ENCODE data around the gene SH3RF3.

The SH3RF3 gene

DNA sequence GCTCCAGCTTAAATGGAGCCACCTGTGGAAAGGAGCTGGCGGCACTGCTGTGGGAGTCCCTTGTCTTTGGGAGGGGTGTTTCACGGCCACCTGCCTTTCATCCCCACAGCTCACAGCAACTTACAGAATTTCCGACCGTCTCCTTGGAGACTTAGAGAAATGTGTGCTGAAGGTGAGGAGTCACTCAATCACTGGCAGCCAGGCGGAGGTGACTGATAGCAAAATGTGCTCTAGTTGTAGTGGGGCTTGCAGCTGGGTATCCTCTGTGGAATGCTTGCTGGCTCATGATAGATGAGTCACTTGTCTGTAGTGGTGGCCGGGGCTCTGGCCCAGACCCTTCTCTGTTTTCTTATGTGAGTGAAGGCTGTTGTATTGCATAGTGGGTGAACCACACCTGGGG lies 110.7 kb downstream of the SH3RF3 start:
- DNase-seq (ENCODE audit: low read depth in 2 of 2): no peak

GRCh38 chr2:109242210-109242653 lies 113.2 kb downstream of the SH3RF3 start:
- DNase-seq (ENCODE audit: low read depth in 2 of 2): no peak

- DNase-seq (ENCODE audit: low read depth in 2 of 2): no peak
These were observed 113.8 kb downstream of the SH3RF3 start for GRCh38 chr2:109242654-109243331.

GRCh38 chr2:109243526-109244303 lies 114.7 kb downstream of the SH3RF3 start:
- no peak for DNase-seq (ENCODE audit: low read depth in 2 of 2)

DNA sequence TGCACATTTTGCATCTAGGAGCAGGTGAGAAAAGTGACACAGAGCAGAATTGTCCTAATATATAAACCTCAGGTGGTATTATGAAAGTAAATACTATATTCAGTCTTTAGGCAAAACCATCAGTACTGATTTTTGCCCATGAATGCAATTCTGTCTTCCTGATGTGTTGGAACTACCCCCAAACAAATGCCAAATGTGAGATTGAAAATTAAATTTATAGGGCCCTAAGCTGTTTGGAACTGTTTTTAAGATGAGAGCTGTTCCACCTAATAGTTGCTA lies 115.2 kb downstream of the SH3RF3 start:
- DNase-seq (ENCODE audit: low read depth in 2 of 2): no peak

DNA sequence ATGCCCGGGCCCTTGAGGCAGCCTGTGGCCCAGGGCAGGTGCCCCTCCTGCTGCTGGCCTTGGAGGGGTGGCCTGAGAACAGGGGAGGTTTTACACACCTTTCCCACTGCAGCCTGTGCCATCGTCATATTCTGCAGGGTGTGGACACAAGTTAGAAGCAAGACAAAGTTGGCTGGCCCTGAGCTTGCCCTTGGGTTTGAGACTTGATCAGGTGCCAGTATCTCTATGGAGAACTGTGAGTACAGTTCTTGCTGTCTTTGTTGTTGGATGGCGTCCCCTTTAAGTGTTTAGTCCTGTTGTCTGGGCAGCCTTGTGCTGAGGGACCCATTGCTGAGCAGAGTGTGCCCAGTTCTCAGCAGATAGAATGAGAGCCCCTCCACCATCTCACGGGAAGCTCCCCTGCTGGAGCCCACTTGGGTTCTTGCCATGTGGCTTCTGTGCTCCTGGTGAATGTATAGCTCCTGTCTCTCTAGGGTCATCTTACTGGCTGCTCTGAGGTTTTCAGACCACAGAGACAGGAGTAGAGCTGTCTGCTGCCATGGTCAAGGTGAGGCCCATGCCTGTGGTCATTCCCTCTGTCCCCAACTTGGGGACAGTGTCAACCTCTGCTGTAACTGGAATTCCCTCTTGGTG lies 115.9 kb downstream of the SH3RF3 start:
- no peak for DNase-seq (ENCODE audit: low read depth in 2 of 2)

GRCh38 chr2:109246176-109246575 lies 117.2 kb downstream of the SH3RF3 start:
- no peak for DNase-seq (ENCODE audit: low read depth in 2 of 2)

GRCh38 chr2:109246616-109247015 lies 117.6 kb downstream of the SH3RF3 start:
- no peak for DNase-seq (ENCODE audit: low read depth in 2 of 2)

DNA sequence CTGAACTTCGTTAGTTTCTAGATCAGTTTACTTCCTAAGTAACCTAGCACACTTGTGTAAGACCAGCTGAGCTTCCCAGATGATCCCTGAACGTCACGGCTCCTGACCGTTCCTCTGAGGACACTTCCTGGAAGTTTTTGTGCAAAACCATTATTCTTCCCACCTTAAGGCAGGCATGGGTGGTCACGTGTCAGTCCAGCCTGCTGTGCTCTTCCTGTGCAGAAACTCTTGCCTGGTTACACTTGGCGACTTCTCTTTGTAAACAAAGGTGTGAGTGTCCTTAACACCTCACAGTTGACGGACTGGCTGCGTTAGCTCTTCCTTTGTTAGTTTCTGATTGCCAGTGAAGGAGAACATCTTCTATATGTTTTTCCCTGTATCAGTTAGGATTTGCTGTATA lies 118.3 kb downstream of the SH3RF3 start:
- DNase-seq (ENCODE audit: low read depth in 2 of 2): no peak

- DNase-seq (ENCODE audit: low read depth in 2 of 2): no peak
These were observed 118.8 kb downstream of the SH3RF3 start for GRCh38 chr2:109247812-109248211.

GRCh38 chr2:109248590-109248989 lies 119.6 kb downstream of the SH3RF3 start:
- DNase-seq (ENCODE audit: low read depth in 2 of 2): no peak

GRCh38 chr2:109253217-109253616 lies 124.2 kb downstream of the SH3RF3 start:
- DNase-seq (ENCODE audit: low read depth in 2 of 2): no peak

DNA sequence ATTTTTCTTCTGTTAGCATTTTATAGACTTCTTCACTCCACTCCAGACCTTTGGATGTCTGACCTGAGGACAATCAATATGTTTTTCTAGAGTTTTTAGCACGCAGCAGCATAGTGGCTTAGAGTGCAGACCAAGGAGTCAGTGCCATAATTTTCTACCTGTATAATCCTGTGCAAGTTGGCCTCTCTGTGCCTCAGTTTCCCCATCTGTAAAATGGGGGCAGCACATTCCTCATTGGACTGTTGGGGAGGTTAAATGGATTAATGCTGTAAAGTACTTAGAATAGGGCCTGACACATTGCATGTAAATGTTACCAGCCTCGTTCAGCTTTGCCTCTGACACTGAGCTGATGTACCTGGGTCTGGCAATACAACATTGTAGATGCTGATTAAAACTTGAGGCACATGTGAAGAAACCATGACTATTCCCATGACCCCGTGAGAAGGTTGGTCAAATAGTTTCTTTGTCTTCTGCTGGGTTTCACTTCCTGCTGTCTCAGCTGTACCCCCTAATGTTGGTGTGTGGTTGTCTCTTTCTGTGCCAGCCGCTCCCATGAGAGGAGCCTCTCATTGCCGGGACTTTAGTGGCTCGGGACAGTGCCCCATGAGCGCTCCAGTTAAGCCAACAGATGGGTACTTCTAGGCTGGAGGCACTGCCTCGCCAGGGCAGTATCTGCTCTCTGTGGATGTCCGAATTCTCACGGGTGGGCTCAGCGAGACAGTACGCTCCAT lies 125.3 kb downstream of the SH3RF3 start:
- DNase-seq (ENCODE audit: low read depth in 2 of 2): no peak

DNA sequence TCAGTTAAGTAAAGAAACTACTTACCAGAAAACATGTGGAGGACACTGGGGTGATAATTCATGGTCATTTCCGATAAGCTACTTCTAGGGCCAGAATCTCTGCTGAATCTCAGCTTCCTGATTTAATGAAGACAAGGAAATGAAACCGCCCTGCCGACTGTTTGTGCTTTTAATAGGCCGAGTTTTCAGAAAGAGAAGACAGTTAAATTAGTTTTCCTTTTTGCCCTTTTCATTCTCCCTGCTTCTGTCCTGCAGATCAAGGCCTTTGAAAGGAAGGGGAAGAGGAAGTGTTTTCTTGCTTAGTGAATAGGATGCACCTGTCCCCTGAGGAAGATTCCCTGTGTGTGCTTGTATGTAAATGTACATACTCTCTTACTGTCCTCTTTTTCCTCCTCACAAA lies 126.6 kb downstream of the SH3RF3 start:
- no peak for DNase-seq (ENCODE audit: low read depth in 2 of 2)

GRCh38 chr2:109256111-109256510 lies 127.1 kb downstream of the SH3RF3 start:
- no peak for DNase-seq (ENCODE audit: low read depth in 2 of 2)

DNA sequence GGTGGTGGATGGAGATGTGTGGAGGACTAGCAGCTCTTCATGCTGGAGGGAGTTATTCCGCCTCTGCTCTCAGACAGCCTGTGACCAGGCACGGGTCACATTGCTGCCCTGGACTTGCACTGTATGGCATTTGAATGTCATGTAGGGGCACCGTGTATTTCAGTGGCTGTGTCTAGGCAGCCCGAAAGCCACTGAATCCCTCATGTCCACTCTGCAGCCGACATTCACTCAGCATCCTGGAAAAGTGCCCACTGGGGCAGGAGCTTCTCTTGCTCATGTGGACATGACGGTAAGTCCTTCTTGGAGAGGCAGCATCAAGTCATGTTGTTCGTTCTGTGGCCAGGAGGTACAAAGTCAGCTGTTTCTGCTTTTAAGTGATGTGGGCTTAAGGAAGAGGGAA lies 127.9 kb downstream of the SH3RF3 start:
- no peak for DNase-seq (ENCODE audit: low read depth in 2 of 2)

DNA sequence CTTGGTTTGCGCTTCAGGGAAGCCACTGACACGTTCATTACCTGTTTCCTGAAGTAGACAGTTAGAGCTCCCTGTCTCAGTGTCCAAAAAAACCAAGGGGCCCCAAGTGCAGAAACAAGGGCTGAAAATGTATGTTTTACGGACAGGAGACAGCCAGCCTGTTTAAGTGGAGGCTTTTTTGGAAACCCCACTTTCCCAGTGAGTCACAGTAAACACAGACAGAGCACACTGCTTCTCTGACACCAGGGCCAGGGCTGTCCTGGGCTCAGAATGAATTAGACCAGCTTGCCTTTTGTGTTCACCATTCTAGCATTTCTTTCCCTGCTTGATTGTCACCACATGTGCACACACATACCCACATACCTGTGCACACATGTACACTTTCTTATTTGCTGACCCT lies 128.6 kb downstream of the SH3RF3 start:
- DNase-seq (ENCODE audit: low read depth in 2 of 2): no peak

DNA sequence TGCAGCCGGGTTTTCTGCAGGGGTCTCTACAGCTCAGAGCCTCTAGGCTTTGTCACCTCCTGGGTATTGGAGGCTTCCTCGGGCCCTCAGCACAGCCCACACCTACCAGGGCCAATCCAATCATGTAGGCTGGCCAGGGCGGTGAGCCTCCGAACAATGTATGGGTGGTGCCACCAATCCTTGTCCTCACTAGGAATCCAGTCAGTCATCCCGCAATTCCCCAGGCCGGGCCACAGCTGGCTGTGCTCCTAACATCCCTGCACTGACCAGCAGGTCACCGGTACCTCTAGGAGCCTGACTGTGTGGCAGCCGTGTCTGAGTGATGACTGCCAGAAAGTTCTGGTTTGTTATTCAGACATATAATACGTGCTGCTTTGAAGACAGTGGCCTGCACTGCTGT lies 129.4 kb downstream of the SH3RF3 start:
- DNase-seq (ENCODE audit: low read depth in 2 of 2): no peak

DNA sequence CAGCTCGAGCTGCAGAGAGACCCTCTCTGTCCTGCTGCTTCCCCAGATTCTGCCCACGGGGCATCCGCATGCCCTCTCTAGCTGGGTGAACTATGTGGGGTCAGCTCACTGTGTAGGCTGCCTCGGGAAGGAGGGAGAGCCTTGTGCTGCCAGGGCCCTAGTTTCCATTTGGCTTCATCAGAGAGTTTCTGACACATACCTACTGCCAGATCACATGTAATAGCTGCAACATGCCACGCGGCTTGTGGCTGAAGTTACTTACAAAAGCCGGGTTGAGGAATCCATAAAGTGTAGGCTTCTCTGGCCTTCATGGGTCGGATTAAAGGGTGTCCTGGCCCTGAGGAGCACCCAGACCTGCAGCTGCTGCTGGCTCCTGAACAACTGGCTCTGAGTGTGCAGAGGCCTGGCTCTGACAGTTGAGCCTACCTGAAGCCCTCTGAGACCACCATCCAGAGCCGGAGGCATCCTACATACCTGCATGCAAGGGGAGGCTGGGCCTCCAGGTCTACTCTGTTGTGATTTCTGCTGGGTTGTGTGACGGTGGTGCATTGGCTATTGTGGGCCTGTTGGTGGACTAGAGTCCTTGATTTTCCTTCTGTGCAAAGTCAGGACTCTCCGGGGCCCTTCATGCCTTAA lies 130.0 kb downstream of the SH3RF3 start:
- no peak for DNase-seq (ENCODE audit: low read depth in 2 of 2)

- no peak for DNase-seq (ENCODE audit: low read depth in 2 of 2)
These were observed 130.7 kb downstream of the SH3RF3 start for GRCh38 chr2:109259671-109260070.

DNA sequence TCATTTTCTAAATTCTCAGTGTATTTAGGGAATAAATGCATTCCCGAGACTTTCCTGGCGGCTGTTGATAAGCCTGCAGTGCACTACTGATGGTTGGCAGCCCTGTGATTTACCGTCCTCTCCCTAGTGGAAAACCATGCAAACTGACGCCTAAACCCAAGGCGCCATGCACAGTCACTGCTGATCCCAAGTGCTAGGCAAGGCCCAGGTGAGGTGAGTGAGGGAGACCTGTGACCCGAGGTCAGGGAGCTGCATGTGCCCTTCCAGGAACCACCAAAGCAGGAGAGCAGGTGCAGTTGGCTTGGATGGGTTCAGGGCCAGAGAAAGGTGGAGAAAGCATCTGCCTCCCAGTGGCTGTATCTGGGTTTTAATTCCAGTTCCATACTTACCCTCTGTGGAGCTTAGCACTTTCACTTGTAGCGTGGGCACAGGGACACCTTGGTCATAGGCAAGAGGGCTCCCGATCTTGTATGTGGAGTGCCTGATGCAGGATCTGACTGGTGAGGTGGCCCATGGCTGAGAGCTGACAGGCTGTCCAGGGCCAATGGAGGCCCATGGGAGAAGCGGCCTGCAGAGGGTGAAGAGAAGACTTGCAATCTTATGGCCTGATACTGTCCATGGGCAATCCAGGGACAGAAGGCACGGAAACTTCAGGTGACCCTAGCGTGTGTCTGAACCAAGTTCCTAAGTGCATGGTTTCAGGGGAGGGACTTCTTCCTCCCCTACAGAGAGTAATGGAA lies 131.3 kb downstream of the SH3RF3 start:
- DNase-seq (ENCODE audit: low read depth in 2 of 2): no peak

All from stimulated activated CD8-positive, alpha-beta memory T cell treated with anti-CD3 and anti-CD28 coated beads, Interleukin-2, amount 100 ng/mL, for 1 hour (primary cell).